K562 (cell line): ENCODE measurements around the gene FAM20B. TPM values are rescaled to one million over a fixed set of nuclear protein-coding genes. Genes with fewer than 3 reads are reported as not detected.
A peak's percentile ranks its signal among the peaks of the same experiment; 100 is the strongest.

Experiments
- BHLHE40 ChIP-seq: IDR thresholded peaks from 2 replicates; pipeline ENCODE4 v1.6.1; 2011; ENCODE audit warnings: low read length, improper control_type of control experiment
- BRD9 ChIP-seq: fragments of 450-650 bp; IDR thresholded peaks from 2 replicates; pipeline ENCODE4 v1.6.1; 2018; ENCODE audit warnings: low read depth; ENCODE audit not compliant: partially characterized antibody
- C11orf30 ChIP-seq: fragments of 450-650 bp; IDR thresholded peaks from 2 replicates; pipeline ENCODE4 v1.6.1; 2016; ENCODE audit warnings: low read depth, mild to moderate bottlenecking
- CEBPB ChIP-seq: fragments of 450-650 bp; IDR thresholded peaks from 2 replicates; pipeline ENCODE4 v1.6.1; 2016; ENCODE audit warnings: missing genetic modification characterization, missing compliant biosample characterization
- HDAC3 ChIP-seq: fragments of 450-650 bp; IDR thresholded peaks from 2 replicates; pipeline ENCODE4 v1.6.1; 2018; ENCODE audit warnings: borderline replicate concordance, mild to moderate bottlenecking, moderate library complexity; ENCODE audit not compliant: partially characterized antibody
- HMG20B ChIP-seq: fragments of 250-450 bp; sonication (Bioruptor Pico); IDR thresholded peaks from 2 replicates; pipeline ENCODE4 v1.5.0; 2021; ENCODE audit warnings: mild to moderate bottlenecking
- KDM2B ChIP-seq: fragments of 250-450 bp; sonication (Bioruptor Pico); IDR thresholded peaks from 2 replicates; pipeline ENCODE4 v1.8.0; 2021; ENCODE audit warnings: mild to moderate bottlenecking, moderate library complexity
- RAD21 ChIP-seq, 2 experiments: fragments of 250-450 bp in 1 of 2; fragments of 450-650 bp in 1 of 2; sonication (Bioruptor Pico) in 1 of 2; formaldehyde crosslinking in 1 of 2; IDR thresholded peaks in 1 of 2; conservative IDR thresholded peaks in 1 of 2; 2 replicates each; pipeline versions ENCODE4 v1.4.0 to v1.8.0; 2020 to 2022; ENCODE audit warnings: mild to moderate bottlenecking in 2 of 2, moderate library complexity in 1 of 2
- SMAD3 ChIP-seq: fragments of 450-650 bp; formaldehyde crosslinking; conservative IDR thresholded peaks from 2 replicates; pipeline ENCODE4 v1.4.0; 2020; ENCODE audit warnings: mild to moderate bottlenecking
- SP1 ChIP-seq: sonication (generic); formaldehyde crosslinking; IDR thresholded peaks from 2 replicates; pipeline ENCODE4 v1.8.1; 2022; ENCODE audit warnings: mild to moderate bottlenecking, missing genetic modification reagents
- SP2 ChIP-seq: IDR thresholded peaks from 2 replicates; pipeline ENCODE4 v1.6.1; 2011; ENCODE audit warnings: mild to moderate bottlenecking, low read depth, low read length, moderate library complexity; ENCODE audit not compliant: poor library complexity, severe bottlenecking; ENCODE audit errors: extremely low read depth
- SREBF2 ChIP-seq: sonication (generic); formaldehyde crosslinking; IDR thresholded peaks from 2 replicates; pipeline ENCODE4 v1.4.0; 2020; ENCODE audit warnings: mild to moderate bottlenecking, missing genetic modification reagents
- SRF ChIP-seq, 2 experiments: fragments of 250-450, 450-650 bp in 1 of 2; sonication (Bioruptor Pico) in 1 of 2; sonication (generic) in 1 of 2; formaldehyde crosslinking; IDR thresholded peaks; 2 replicates each; pipeline versions ENCODE4 v1.5.0 to v1.5.1; 2020 to 2022; ENCODE audit warnings: mild to moderate bottlenecking in 1 of 2, missing genetic modification reagents in 1 of 2
- ZNF174 ChIP-seq: fragments of 250-450 bp; sonication (Bioruptor Pico); IDR thresholded peaks from 2 replicates; pipeline ENCODE4 v1.4.0; 2020; ENCODE audit warnings: mild to moderate bottlenecking
- ZNF384 ChIP-seq: IDR thresholded peaks from 2 replicates; pipeline ENCODE4 v1.6.1; 2012; ENCODE audit warnings: low read depth, low read length, improper control_type of control experiment
- ZNF589 ChIP-seq: fragments of 200-800 bp; sonication (Bioruptor generic); IDR thresholded peaks from 2 replicates; pipeline ENCODE4 v1.6.1; 2016; ENCODE audit warnings: low read depth, missing genetic modification characterization, missing compliant biosample characterization
- ZSCAN29 ChIP-seq: fragments of 450-650 bp; IDR thresholded peaks from 2 replicates; pipeline ENCODE4 v1.6.1; 2017
- polyA plus RNA-seq, 8 experiments: library from polyadenylated mRNA; depleted of rRNA in 4 of 8; stranded (reverse) in 5 of 8; unstranded in 3 of 8; fragments of >200 nt; fragmentation: Nextera tagmentation in 2 of 8; fragmentation: Illumina TruSeq in 1 of 8; extraction: Ambion mirVana in 2 of 8; extraction: Trizol in 1 of 8; gene quantifications; 2 replicates each; pipeline versions ENCODE4 v1.2.1 to v1.2.3, GENCODE V29; 2011 to 2014; ENCODE audit warnings: inconsistent platforms in 1 of 8, missing spikeins in 1 of 8
- total RNA-seq, 7 experiments: library from RNA; depleted of rRNA in 6 of 7; stranded (reverse); fragments of >200 nt in 6 of 7; fragmentation: Illumina TruSeq in 2 of 7; extraction: Trizol in 2 of 7; gene quantifications; 2 replicates each; pipeline versions ENCODE4 v1.2.1 to v1.2.3, GENCODE V29; 2011 to 2021; ENCODE audit warnings: low replicate concordance in 1 of 7
- TF ChIP-seq, protein P1 (sequence below): sonication (generic); formaldehyde crosslinking; IDR thresholded peaks from 2 replicates; pipeline ENCODE4 v1.8.0; 2022; ENCODE audit warnings: missing genetic modification reagents, mild to moderate bottlenecking, moderate library complexity, borderline replicate concordance
- TF ChIP-seq, protein P2 (sequence below): fragments of 450-650 bp; IDR thresholded peaks from 2 replicates; pipeline ENCODE4 v1.6.1; 2016; ENCODE audit warnings: antibody characterized with exemption
- TF ChIP-seq, protein P3 (sequence below), 2 experiments: IDR thresholded peaks in 1 of 2; conservative IDR thresholded peaks in 1 of 2; 2 replicates each; pipeline ENCODE4 v1.6.1; 2016; ENCODE audit warnings: low read depth in 2 of 2, mild to moderate bottlenecking in 1 of 2, missing compliant biosample characterization in 1 of 2, missing genetic modification characterization in 1 of 2, moderate library complexity in 1 of 2
- TF ChIP-seq, protein P4 (sequence below), 2 experiments: fragments of 450-650 bp in 1 of 2; sonication (generic) in 1 of 2; formaldehyde crosslinking in 1 of 2; IDR thresholded peaks in 1 of 2; conservative IDR thresholded peaks in 1 of 2; 2 replicates each; pipeline versions ENCODE4 v1.6.1 to v1.8.1; 2016 to 2023; ENCODE audit warnings: mild to moderate bottlenecking in 2 of 2, moderate library complexity in 2 of 2, inconsistent platforms in 1 of 2, missing genetic modification reagents in 1 of 2

Gene FAM20B
- total and polyA plus RNA-seq, 9 of the 15 experiments (the other 6 are each of a cell fraction or from before 2014, with no cell fraction given): 7.2 to 67.5 (median 42.9) TPM

DNA sequence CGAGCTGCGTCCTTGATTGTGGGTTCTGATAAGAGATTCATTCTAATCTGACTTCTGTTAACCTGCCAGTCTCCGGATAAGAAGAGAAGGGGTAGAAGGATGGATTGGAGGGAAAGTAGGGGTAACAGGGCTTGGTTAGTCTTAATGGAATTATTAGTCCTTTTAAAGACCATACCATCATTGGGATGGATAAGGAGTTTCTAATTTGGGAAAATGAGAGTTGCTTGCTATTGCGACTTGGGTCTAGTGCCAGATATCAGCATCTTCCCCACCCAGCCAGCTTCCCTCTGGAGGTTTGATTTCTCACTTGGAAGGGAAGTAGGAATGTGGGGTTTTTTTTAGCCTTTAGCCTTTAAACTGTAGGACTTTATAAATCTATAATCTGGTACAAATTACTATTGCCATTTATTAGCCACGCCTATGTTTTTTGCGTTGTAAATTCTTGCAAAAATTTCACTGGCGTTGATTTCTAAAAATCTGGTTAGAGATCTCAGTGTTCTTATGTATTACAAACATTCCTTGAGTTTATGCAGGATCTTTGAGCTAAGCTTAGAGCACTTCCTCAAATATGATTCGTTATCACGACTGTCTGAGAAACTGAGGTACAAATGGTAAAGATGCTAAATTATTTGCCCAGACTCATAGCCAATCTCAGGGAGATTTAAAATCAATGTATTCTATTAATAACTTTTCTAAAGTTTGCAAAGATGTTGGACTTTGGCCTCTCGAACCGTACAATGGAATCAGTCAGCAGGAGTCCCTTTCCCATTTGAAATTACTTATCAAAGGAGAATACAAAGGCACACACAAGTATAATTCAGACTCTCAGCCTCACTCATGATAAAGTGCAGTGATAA is 1.3 kb downstream of the FAM20B start (continued):
- TF ChIP-seq RAD21 (CRISPR knock-in tag; conservative IDR thresholded peaks at IDR 0.05 in 1 of 2, IDR thresholded peaks at IDR 0.05 in 1 of 2): no peak; a peak in 1 of 4 replicates
- peak; percentile 23; the same call in 1 of the 2 replicates for TF ChIP-seq SP1 (CRISPR knock-in tag)
- TF ChIP-seq, protein P1, sequence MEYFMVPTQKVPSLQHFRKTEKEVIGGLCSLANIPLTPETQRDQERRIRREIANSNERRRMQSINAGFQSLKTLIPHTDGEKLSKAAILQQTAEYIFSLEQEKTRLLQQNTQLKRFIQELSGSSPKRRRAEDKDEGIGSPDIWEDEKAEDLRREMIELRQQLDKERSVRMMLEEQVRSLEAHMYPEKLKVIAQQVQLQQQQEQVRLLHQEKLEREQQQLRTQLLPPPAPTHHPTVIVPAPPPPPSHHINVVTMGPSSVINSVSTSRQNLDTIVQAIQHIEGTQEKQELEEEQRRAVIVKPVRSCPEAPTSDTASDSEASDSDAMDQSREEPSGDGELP (CRISPR knock-in tag): no peak
- no peak for TF ChIP-seq ZNF384
- no peak for TF ChIP-seq SMAD3
- no peak for TF ChIP-seq C11orf30
- TF ChIP-seq BRD9: peak; percentile 54
- TF ChIP-seq, protein P2, sequence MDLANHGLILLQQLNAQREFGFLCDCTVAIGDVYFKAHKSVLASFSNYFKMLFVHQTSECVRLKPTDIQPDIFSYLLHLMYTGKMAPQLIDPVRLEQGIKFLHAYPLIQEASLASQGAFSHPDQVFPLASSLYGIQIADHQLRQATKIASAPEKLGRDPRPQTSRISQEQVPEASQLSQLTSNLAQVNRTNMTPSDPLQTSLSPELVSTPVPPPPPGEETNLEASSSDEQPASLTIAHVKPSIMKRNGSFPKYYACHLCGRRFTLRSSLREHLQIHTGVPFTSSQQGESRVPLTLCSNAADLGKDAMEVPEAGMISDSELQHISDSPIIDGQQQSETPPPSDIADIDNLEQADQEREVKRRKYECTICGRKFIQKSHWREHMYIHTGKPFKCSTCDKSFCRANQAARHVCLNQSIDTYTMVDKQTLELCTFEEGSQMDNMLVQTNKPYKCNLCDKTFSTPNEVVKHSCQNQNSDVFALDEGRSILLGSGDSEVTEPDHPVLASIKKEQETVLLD: peak; percentile 58; the same call in 1 of the 2 replicates
- no peak for TF ChIP-seq ZSCAN29
- TF ChIP-seq, protein P3, sequence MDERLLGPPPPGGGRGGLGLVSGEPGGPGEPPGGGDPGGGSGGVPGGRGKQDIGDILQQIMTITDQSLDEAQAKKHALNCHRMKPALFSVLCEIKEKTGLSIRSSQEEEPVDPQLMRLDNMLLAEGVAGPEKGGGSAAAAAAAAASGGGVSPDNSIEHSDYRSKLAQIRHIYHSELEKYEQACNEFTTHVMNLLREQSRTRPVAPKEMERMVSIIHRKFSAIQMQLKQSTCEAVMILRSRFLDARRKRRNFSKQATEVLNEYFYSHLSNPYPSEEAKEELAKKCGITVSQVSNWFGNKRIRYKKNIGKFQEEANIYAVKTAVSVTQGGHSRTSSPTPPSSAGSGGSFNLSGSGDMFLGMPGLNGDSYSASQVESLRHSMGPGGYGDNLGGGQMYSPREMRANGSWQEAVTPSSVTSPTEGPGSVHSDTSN (CRISPR knock-in tag; IDR thresholded peaks at IDR 0.05; ENCODE audit: low read depth): no peak
- TF ChIP-seq, protein P3 (tag; conservative IDR thresholded peaks at IDR 0.05; ENCODE audit: low read depth): 0 out of 2 replicates have a peak, but pooled peaks have one; percentile 30
- no peak for TF ChIP-seq SP2
- TF ChIP-seq KDM2B (CRISPR knock-in tag): no peak
- TF ChIP-seq ZNF589 (CRISPR knock-in tag): peak; percentile 10; the same call in 1 of the 2 replicates
- no peak for TF ChIP-seq ZNF174 (CRISPR knock-in tag)
- no peak for TF ChIP-seq CEBPB
- TF ChIP-seq, protein P4, sequence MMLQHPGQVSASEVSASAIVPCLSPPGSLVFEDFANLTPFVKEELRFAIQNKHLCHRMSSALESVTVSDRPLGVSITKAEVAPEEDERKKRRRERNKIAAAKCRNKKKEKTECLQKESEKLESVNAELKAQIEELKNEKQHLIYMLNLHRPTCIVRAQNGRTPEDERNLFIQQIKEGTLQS (IDR thresholded peaks at IDR 0.05): no peak
- TF ChIP-seq, protein P4 (CRISPR knock-in tag; conservative IDR thresholded peaks at IDR 0.05): no peak
- TF ChIP-seq HDAC3: no peak
- no peak for TF ChIP-seq SRF (CRISPR knock-in tag; IDR thresholded peaks at IDR 0.05)
- TF ChIP-seq BHLHE40: no peak
- TF ChIP-seq HMG20B (CRISPR knock-in tag): no peak
- TF ChIP-seq SREBF2 (CRISPR knock-in tag): no peak
